GM15510 (cell line): ENCODE data around the gene ZFYVE26.
"Not testable (repeated sequence)": the region's sequence is repeated elsewhere in the genome, so short reads cannot be mapped to it uniquely, and the experiment has no call there.

ENCODE experiments used
- POLR2A ChIP-seq: IDR thresholded peaks from 3 replicates; pipeline ENCODE4 v1.6.1; 2011; ENCODE audit warnings: borderline replicate concordance; ENCODE audit not compliant: insufficient read length; ENCODE audit errors: extremely low read depth

The ZFYVE26 gene

DNA sequence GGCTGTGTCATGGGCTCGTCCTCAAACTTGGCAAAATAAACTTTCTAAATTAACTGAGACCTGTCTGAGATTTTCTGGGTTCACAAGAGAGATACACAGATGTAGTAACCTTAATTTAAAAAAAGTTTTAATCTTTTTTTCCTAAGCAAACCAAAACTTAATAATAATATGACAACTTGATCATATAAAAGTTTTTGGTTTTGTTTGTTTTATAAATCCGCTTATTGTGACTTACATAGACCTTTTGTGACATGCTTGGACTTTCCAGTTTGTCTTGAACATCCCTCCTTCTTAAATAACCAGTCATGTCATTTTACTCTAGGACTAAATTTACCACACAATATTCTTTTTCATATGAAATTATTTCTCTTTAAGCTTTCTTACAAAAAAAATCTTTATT is 106.2 kb downstream of the ZFYVE26 start:
- TF ChIP-seq POLR2A, result no peak

DNA sequence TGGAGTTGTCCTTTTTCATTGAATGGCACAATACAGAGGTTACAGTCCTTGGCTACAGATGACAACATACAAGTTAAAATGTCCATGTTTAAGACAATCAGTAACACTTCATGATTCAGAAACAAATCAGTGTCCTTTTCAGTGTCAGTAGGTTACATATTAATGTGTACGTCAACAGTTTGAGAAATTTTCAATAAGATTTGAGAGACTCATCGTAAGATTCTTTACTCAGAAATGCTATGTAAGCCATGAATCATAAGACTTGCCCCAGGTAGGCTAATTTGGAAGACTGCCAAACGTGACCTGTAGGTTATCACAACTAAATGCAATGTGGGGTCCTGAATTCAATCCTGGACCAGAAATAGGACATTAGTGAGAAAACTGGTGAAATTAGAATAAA is 111.2 kb downstream of the ZFYVE26 start:
- no peak for TF ChIP-seq POLR2A

DNA sequence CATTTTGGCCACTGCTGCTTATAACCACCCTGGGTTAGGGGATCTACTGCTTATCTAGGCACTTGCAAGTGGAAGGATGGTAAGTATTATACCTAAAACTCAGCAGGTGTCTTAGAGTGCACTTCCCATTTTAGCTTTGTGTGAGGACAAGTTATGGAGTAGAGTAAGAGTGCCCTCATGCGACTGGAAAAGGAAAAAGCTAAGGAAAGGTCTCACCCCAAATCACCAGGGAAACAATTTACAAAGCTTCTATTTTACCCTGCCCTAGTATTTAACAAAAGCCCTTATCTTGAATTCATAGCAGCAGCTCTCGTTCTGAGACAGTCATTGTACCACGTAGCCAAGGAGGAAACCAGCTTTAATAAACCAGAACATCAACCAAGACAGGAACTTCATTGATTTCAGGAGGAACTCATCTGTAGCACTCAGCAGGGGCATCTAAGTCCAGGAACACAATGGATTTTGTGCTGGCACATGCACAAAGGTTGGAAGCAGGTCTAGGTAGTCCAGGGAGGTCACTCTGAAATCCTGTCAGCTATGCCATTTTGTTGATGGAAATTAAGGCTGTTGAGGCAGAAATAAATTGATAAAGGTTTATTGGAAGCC is 111.8 kb downstream of the ZFYVE26 start:
- no peak for TF ChIP-seq POLR2A

GRCh38 chr14:67703997-67704396 is 112.4 kb downstream of the ZFYVE26 start:
- TF ChIP-seq POLR2A, result no peak

DNA sequence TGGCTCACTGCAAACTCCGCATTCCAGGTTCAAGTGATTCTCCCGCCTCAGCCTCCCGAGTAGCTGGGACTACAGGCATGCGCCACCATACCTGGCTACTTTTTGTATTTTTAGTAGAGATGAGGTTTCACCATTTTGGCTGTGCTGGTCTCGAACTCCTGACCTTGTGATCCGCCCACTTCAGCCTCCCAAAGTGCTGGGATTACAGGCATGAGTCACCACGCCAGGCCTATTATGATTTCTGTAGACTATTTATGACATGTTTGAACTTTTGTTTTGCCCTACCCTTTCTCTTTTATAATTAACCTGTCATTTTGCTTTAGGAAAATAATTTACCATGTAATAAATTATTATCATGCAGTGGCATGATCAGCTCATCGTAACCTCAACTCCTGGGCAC is 114.9 kb downstream of the ZFYVE26 start, which contains the start of gene RDH12:
TSS of gene RDH12 (plus strand) at position 395 of the 400 bp plus-strand sequence. CDS start 20,757 bp downstream, outside the sequence.
- not testable (repeated sequence) for TF ChIP-seq POLR2A

- TF ChIP-seq POLR2A, result no peak
Observed at GRCh38 chr14:67698179-67698578, 118.2 kb downstream of the ZFYVE26 start.

- TF ChIP-seq POLR2A, result no peak
Observed at GRCh38 chr14:67697006-67697405, 119.4 kb downstream of the ZFYVE26 start.
